Glutamatergic neuron (in vitro differentiated cells): ENCODE measurements around the gene CFAP161. TPM values are rescaled to one million over a fixed set of nuclear protein-coding genes. Genes with fewer than 3 reads are reported as not detected.
"Not testable (repeated sequence)": the region's sequence is repeated elsewhere in the genome, so short reads cannot be mapped to it uniquely, and the experiment has no call there.

Experiments
- DNase-seq: peaks from one replicate; pipeline ENCODE4 v3.0.0; 2022
- H3K27ac Mint-ChIP-seq: one replicate; pipeline ENCODE4 v1.8.0; 2020; ENCODE audit warnings: mild to moderate bottlenecking, mixed read lengths, inconsistent platforms; ENCODE audit not compliant: unreplicated experiment
- H3K27me3 Mint-ChIP-seq: one replicate; pipeline ENCODE4 v1.8.0; 2020; ENCODE audit warnings: mild to moderate bottlenecking, moderate library complexity, mixed read lengths, inconsistent platforms; ENCODE audit not compliant: unreplicated experiment
- H3K36me3 Mint-ChIP-seq: one replicate; pipeline ENCODE4 v1.8.0; 2020; ENCODE audit warnings: mild to moderate bottlenecking, mixed read lengths, inconsistent platforms; ENCODE audit not compliant: unreplicated experiment
- H3K4me1 Mint-ChIP-seq: one replicate; pipeline ENCODE4 v1.8.0; 2020; ENCODE audit warnings: mild to moderate bottlenecking, low read depth, mixed read lengths, inconsistent platforms; ENCODE audit not compliant: unreplicated experiment
- H3K4me3 Mint-ChIP-seq: one replicate; pipeline ENCODE4 v1.8.0; 2020; ENCODE audit warnings: mild to moderate bottlenecking, mixed read lengths, inconsistent platforms; ENCODE audit not compliant: unreplicated experiment
- H3K9me3 Mint-ChIP-seq: one replicate; pipeline ENCODE4 v1.8.0; 2020; ENCODE audit warnings: mild to moderate bottlenecking, moderate library complexity, mixed read lengths, inconsistent platforms; ENCODE audit not compliant: unreplicated experiment
- CTCF ChIP-seq: fragments of 200-600 bp; sonication (generic); IDR thresholded peaks from one replicate; pipeline ENCODE4 v1.5.0; 2021; ENCODE audit not compliant: partially characterized antibody, unreplicated experiment
- total RNA-seq: library from RNA; stranded (reverse); fragmentation: NEBNext Ultra II Directional; extraction: Animal tissue kit (Norgen Biotek cat#: 25700); gene quantifications from one replicate; pipeline ENCODE4 v1.2.1, GENCODE V29; 2021; ENCODE audit not compliant: unreplicated experiment

The CFAP161 gene
- total RNA-seq, 1 donor from 2014 or later: 0.39 TPM

- Mint-ChIP-seq H3K9me3 (peaks cover 3% of the 10 kb centered on the region), H3K36me3 (peaks cover 5% of the 10 kb centered on the region), H3K4me3 (no peak overlapping the region), H3K27me3 (no peaks in the 10 kb centered on the region), H3K27ac (no peak overlapping the region), H3K4me1 (no peaks in the 10 kb centered on the region)
- TF ChIP-seq CTCF: no peak
- no peak for DNase-seq
Observed at GRCh38 chr15:81118361-81118760, 15.7 kb upstream of the CFAP161 start.

GRCh38 chr15:81120069-81120468, 14.0 kb upstream of the CFAP161 start:
- no peak overlapping the region for H3K27ac Mint-ChIP-seq

GRCh38 chr15:81126892-81127291, 7.2 kb upstream of the CFAP161 start:
- Mint-ChIP-seq H3K27me3 (peaks cover 2% of the 10 kb centered on the region), H3K9me3 (peaks cover 4% of the 10 kb centered on the region), H3K4me1 (no peaks in the 10 kb centered on the region), H3K36me3 (peaks cover 5% of the 10 kb centered on the region), H3K4me3 (no peak overlapping the region), H3K27ac (no peak overlapping the region)
- no peak for TF ChIP-seq CTCF
- no peak for DNase-seq

More at GRCh38 chr15:81120069-81120468, 14.0 kb upstream of the CFAP161 start:
- Mint-ChIP-seq H3K36me3 (peaks cover 5% of the 10 kb centered on the region), H3K9me3 (peaks cover 1% of the 10 kb centered on the region), H3K27me3 (no peaks in the 10 kb centered on the region), H3K4me3 (no peak overlapping the region), H3K4me1 (no peaks in the 10 kb centered on the region)
- TF ChIP-seq CTCF: no peak
- no peak for DNase-seq

- not testable (repeated sequence) for DNase-seq, H3K9me3 Mint-ChIP-seq, H3K4me1 Mint-ChIP-seq, H3K27ac Mint-ChIP-seq, H3K36me3 Mint-ChIP-seq, H3K27me3 Mint-ChIP-seq, H3K4me3 Mint-ChIP-seq
Observed at GRCh38 chr15:81141478-81141877, 7.4 kb downstream of the CFAP161 start.

- TF ChIP-seq CTCF: no peak
- H3K9me3 Mint-ChIP-seq: peaks cover 2% of the 10 kb centered on the region
- H3K27me3 Mint-ChIP-seq: peaks cover 6% of the 10 kb centered on the region
- H3K27ac Mint-ChIP-seq: no peak overlapping the region
- H3K4me3 Mint-ChIP-seq: no peak overlapping the region
- no peaks in the 10 kb centered on the region for H3K36me3 Mint-ChIP-seq
- no peak for DNase-seq
- H3K4me1 Mint-ChIP-seq: no peaks in the 10 kb centered on the region
Observed at GRCh38 chr15:81146006-81146405, 11.9 kb downstream of the CFAP161 start.

- H3K4me1 Mint-ChIP-seq: no peaks in the 10 kb centered on the region
- no peak overlapping the region for H3K27ac Mint-ChIP-seq
- H3K27me3 Mint-ChIP-seq: peaks cover 6% of the 10 kb centered on the region
- H3K9me3 Mint-ChIP-seq: peaks cover 2% of the 10 kb centered on the region
- no peaks in the 10 kb centered on the region for H3K36me3 Mint-ChIP-seq
- no peak overlapping the region for H3K4me3 Mint-ChIP-seq
- no peak for DNase-seq
- no peak for TF ChIP-seq CTCF
Observed at GRCh38 chr15:81146466-81146865, 12.4 kb downstream of the CFAP161 start.
